ENCODE measurements around the gene HMGB4.

DNA sequence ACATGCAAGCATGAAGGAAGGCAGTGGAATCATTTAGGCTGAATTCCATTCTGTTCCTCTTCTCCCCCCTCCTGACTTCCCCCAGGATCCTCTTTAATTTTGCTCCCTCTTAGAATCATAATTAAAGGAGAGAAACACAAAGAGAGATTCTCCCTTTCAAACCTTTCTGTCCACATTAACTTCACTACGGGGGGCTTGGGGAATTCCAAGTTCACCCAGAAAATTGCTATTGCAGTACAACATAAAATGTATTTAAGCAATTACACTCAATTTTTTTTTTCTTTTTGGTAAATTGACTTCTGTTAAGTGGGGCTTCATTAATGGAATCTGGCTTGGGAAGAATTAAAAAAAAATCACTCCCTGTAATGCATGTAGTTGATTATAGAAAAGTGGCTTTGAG lies 13.4 kb upstream of the HMGB4 start:
- TF ChIP-seq CTCF (conservative IDR thresholded peaks at IDR 0.05 in 1 of 2, IDR thresholded peaks at IDR 0.05 in 1 of 2; ENCODE audit: low read depth in 1 of 2, low read length in 2 of 2) (no peak), EZH2 (IDR thresholded peaks at IDR 0.05; ENCODE audit: low read length, missing control alignments) (no peak)
